K562 (cell line): Measurements from ENCODE around the gene BIRC5. TPM values are rescaled to one million over a fixed set of nuclear protein-coding genes. Genes with fewer than 3 reads are reported as not detected.

Experiments used
- BCOR ChIP-seq: fragments of 450-650 bp; IDR thresholded peaks from 2 replicates; pipeline ENCODE4 v1.6.1; 2016
- HEY1 ChIP-seq: fragments of 250-450 bp; sonication (Bioruptor Pico); IDR thresholded peaks from 2 replicates; pipeline ENCODE4 v1.5.0; 2020; ENCODE audit warnings: mild to moderate bottlenecking, moderate library complexity, borderline replicate concordance
- KAT2B ChIP-seq: IDR thresholded peaks from one replicate; pipeline ENCODE4 v1.6.1; 2012; ENCODE audit warnings: low read depth, mild to moderate bottlenecking, control low read depth, inconsistent platforms, low read length, moderate library complexity
- MBD2 ChIP-seq: sonication (generic); IDR thresholded peaks from 2 replicates; pipeline ENCODE4 v1.6.1; 2016; ENCODE audit warnings: low read depth, borderline replicate concordance
- MXI1 ChIP-seq: IDR thresholded peaks from 2 replicates; pipeline ENCODE4 v1.6.1; 2011; ENCODE audit warnings: low read depth, mild to moderate bottlenecking, improper control_type of control experiment, low read length
- NR2C1 ChIP-seq, 2 experiments: fragments of 450-650 bp; IDR thresholded peaks; 2 replicates each; pipeline ENCODE4 v1.6.1; 2017; ENCODE audit warnings: mild to moderate bottlenecking in 2 of 2, antibody characterized with exemption in 1 of 2, inconsistent platforms in 1 of 2, missing compliant biosample characterization in 1 of 2, missing genetic modification characterization in 1 of 2
- PCBP1 ChIP-seq: fragments of 200-400 bp; formaldehyde crosslinking; IDR thresholded peaks from 2 replicates; pipeline ENCODE4 v1.6.1; 2018; ENCODE audit warnings: mild to moderate bottlenecking, low read depth, low read length; ENCODE audit not compliant: poor library complexity, severe bottlenecking
- ZC3H8 ChIP-seq: fragments of 450-650 bp; IDR thresholded peaks from 2 replicates; pipeline ENCODE4 v1.6.1; 2017
- ZNF263 ChIP-seq: sonication (generic); formaldehyde crosslinking; IDR thresholded peaks from 2 replicates; pipeline ENCODE4 v1.8.0; 2022; ENCODE audit warnings: mild to moderate bottlenecking, missing genetic modification reagents, borderline replicate concordance
- ZZZ3 ChIP-seq: fragments of 450-650 bp; IDR thresholded peaks from 2 replicates; pipeline ENCODE4 v1.6.1; 2016; ENCODE audit warnings: antibody characterized with exemption, mild to moderate bottlenecking, moderate library complexity
- polyA plus RNA-seq, 8 experiments: library from polyadenylated mRNA; depleted of rRNA in 4 of 8; stranded (reverse) in 5 of 8; unstranded in 3 of 8; fragments of >200 nt; fragmentation: Nextera tagmentation in 2 of 8; fragmentation: Illumina TruSeq in 1 of 8; extraction: Ambion mirVana in 2 of 8; extraction: Trizol in 1 of 8; gene quantifications; 2 replicates each; pipeline versions ENCODE4 v1.2.1 to v1.2.3, GENCODE V29; 2011 to 2014; ENCODE audit warnings: inconsistent platforms in 1 of 8, missing spikeins in 1 of 8
- total RNA-seq, 7 experiments: library from RNA; depleted of rRNA in 6 of 7; stranded (reverse); fragments of >200 nt in 6 of 7; fragmentation: Illumina TruSeq in 2 of 7; extraction: Trizol in 2 of 7; gene quantifications; 2 replicates each; pipeline versions ENCODE4 v1.2.1 to v1.2.3, GENCODE V29; 2011 to 2021; ENCODE audit warnings: low replicate concordance in 1 of 7
- TF ChIP-seq, protein P1 (sequence below), 2 experiments: fragments of 200-800 bp in 1 of 2; sonication (Bioruptor generic) in 1 of 2; sonication (generic) in 1 of 2; formaldehyde crosslinking in 1 of 2; IDR thresholded peaks in 1 of 2; conservative IDR thresholded peaks in 1 of 2; 2 replicates each; pipeline versions ENCODE4 v1.5.0 to v1.6.1; 2016 to 2020; ENCODE audit warnings: missing compliant biosample characterization in 1 of 2, missing genetic modification characterization in 1 of 2, missing genetic modification reagents in 1 of 2
- TF ChIP-seq, protein P2 (sequence below): IDR thresholded peaks from 2 replicates; pipeline ENCODE4 v1.6.1; 2016; ENCODE audit warnings: missing genetic modification characterization, missing compliant biosample characterization
- TF ChIP-seq, protein P3 (sequence below): fragments of 450-650 bp; formaldehyde crosslinking; IDR thresholded peaks from 2 replicates; pipeline ENCODE4 v1.4.0; 2022; ENCODE audit warnings: missing genetic modification characterization
- TF ChIP-seq, protein P4 (sequence below): fragments of 250-450 bp; sonication (Bioruptor Pico); IDR thresholded peaks from 2 replicates; pipeline ENCODE4 v1.4.0; 2020; ENCODE audit warnings: borderline replicate concordance
- TF ChIP-seq, protein P5 (sequence below): fragments of 450-650 bp; IDR thresholded peaks from 2 replicates; pipeline ENCODE4 v1.6.1; 2017; ENCODE audit warnings: mild to moderate bottlenecking, moderate library complexity
- TF ChIP-seq, protein P6 (sequence below): sonication (generic); IDR thresholded peaks from 2 replicates; pipeline ENCODE4 v1.6.1; 2016
- TF ChIP-seq, protein P7 (sequence below): fragments of 450-650 bp; formaldehyde crosslinking; IDR thresholded peaks from 2 replicates; pipeline ENCODE4 v1.4.0; 2020; ENCODE audit warnings: mild to moderate bottlenecking, moderate library complexity

The BIRC5 gene
- total and polyA plus RNA-seq, 9 of the 15 experiments (the other 6 are each of a cell fraction or from before 2014, with no cell fraction given) = 64.4 to 140 (median 101) TPM

DNA sequence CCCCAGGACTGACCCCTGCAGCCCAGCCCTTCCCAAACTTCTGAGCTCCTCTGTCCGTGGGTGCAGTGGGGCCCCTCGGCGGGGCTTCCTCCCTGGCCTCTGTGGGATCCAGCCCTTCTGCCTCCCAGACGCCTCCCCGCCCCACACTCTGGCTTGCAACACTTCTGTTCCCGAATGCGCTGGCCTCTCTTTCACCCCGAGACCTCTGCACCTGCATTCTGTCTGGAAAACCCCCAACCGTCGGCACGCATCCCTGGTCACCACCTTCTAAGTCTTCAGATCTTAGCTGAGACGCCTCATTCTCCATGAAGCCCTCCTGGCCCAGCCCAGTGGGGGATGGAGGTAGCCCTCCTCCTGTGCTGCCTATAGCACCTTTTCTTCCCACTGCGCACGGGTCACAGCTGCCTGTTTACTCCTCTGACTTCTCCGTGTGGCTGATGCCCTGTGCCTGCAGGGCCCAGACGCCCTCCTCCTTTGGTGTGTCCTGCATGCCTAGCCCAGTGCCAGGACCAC, 43.8 kb downstream of the BIRC5 start (continued):
- TF ChIP-seq ZC3H8 (no peak), KAT2B (no peak), HEY1 (CRISPR knock-in tag) (no peak), BCOR (no peak), MXI1 (no peak), NR2C1 (IDR thresholded peaks at IDR 0.05) (no peak), NR2C1 (tag; IDR thresholded peaks at IDR 0.05) (0 out of 2 replicates have a peak, but pooled peaks have one; percentile 8), MBD2 (no peak), ZNF263 (CRISPR knock-in tag) (0 out of 2 replicates have a peak, but pooled peaks have one; percentile 3), ZZZ3 (no peak), PCBP1 (no peak)
- TF ChIP-seq, protein P1, sequence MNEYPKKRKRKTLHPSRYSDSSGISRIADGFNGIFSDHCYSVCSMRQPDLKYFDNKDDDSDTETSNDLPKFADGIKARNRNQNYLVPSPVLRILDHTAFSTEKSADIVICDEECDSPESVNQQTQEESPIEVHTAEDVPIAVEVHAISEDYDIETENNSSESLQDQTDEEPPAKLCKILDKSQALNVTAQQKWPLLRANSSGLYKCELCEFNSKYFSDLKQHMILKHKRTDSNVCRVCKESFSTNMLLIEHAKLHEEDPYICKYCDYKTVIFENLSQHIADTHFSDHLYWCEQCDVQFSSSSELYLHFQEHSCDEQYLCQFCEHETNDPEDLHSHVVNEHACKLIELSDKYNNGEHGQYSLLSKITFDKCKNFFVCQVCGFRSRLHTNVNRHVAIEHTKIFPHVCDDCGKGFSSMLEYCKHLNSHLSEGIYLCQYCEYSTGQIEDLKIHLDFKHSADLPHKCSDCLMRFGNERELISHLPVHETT (CRISPR knock-in tag; conservative IDR thresholded peaks at IDR 0.05 in 1 of 2, IDR thresholded peaks at IDR 0.05 in 1 of 2) = peak in 1 of 2 experiments; percentile 69; a peak in 2 of 4 replicates
- TF ChIP-seq, protein P2, sequence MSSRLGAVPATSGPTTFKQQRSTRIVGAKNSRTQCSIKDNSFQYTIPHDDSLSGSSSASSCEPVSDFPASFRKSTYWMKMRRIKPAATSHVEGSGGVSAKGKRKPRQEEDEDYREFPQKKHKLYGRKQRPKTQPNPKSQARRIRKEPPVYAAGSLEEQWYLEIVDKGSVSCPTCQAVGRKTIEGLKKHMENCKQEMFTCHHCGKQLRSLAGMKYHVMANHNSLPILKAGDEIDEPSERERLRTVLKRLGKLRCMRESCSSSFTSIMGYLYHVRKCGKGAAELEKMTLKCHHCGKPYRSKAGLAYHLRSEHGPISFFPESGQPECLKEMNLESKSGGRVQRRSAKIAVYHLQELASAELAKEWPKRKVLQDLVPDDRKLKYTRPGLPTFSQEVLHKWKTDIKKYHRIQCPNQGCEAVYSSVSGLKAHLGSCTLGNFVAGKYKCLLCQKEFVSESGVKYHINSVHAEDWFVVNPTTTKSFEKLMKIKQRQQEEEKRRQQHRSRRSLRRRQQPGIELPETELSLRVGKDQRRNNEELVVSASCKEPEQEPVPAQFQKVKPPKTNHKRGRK (tag) = no peak
- TF ChIP-seq, protein P3, sequence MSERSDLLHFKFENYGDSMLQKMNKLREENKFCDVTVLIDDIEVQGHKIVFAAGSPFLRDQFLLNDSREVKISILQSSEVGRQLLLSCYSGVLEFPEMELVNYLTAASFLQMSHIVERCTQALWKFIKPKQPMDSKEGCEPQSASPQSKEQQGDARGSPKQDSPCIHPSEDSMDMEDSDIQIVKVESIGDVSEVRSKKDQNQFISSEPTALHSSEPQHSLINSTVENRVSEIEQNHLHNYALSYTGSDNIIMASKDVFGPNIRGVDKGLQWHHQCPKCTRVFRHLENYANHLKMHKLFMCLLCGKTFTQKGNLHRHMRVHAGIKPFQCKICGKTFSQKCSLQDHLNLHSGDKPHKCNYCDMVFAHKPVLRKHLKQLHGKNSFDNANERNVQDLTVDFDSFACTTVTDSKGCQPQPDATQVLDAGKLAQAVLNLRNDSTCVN (CRISPR knock-in tag) = no peak
- TF ChIP-seq, protein P4, sequence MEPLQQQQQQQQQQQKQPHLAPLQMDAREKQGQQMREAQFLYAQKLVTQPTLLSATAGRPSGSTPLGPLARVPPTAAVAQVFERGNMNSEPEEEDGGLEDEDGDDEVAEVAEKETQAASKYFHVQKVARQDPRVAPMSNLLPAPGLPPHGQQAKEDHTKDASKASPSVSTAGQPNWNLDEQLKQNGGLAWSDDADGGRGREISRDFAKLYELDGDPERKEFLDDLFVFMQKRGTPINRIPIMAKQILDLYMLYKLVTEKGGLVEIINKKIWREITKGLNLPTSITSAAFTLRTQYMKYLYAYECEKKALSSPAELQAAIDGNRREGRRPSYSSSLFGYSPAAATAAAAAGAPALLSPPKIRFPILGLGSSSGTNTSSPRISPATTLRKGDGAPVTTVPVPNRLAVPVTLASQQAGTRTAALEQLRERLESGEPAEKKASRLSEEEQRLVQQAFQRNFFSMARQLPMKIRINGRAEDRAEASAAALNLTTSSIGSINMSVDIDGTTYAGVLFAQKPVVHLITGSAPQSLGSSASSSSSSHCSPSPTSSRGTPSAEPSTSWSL (CRISPR knock-in tag) = no peak
- TF ChIP-seq, protein P5, sequence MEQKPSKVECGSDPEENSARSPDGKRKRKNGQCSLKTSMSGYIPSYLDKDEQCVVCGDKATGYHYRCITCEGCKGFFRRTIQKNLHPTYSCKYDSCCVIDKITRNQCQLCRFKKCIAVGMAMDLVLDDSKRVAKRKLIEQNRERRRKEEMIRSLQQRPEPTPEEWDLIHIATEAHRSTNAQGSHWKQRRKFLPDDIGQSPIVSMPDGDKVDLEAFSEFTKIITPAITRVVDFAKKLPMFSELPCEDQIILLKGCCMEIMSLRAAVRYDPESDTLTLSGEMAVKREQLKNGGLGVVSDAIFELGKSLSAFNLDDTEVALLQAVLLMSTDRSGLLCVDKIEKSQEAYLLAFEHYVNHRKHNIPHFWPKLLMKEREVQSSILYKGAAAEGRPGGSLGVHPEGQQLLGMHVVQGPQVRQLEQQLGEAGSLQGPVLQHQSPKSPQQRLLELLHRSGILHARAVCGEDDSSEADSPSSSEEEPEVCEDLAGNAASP = no peak
- TF ChIP-seq, protein P6, sequence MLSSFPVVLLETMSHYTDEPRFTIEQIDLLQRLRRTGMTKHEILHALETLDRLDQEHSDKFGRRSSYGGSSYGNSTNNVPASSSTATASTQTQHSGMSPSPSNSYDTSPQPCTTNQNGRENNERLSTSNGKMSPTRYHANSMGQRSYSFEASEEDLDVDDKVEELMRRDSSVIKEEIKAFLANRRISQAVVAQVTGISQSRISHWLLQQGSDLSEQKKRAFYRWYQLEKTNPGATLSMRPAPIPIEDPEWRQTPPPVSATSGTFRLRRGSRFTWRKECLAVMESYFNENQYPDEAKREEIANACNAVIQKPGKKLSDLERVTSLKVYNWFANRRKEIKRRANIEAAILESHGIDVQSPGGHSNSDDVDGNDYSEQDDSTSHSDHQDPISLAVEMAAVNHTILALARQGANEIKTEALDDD = no peak
- TF ChIP-seq, protein P7, sequence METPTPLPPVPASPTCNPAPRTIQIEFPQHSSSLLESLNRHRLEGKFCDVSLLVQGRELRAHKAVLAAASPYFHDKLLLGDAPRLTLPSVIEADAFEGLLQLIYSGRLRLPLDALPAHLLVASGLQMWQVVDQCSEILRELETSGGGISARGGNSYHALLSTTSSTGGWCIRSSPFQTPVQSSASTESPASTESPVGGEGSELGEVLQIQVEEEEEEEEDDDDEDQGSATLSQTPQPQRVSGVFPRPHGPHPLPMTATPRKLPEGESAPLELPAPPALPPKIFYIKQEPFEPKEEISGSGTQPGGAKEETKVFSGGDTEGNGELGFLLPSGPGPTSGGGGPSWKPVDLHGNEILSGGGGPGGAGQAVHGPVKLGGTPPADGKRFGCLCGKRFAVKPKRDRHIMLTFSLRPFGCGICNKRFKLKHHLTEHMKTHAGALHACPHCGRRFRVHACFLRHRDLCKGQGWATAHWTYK (CRISPR knock-in tag) = 0 out of 2 replicates have a peak, but pooled peaks have one; percentile 18
